Nephron progenitor cell (in vitro differentiated cells): ENCODE measurements around the gene PATJ.
"Not testable (repeated sequence)": the region's sequence is repeated elsewhere in the genome, so short reads cannot be mapped to it uniquely, and the experiment has no call there.

Experiments used
- DNase-seq: peaks from one replicate; pipeline ENCODE4 v3.0.0; 2021
- H3K27ac Mint-ChIP-seq: 2 replicates; pipeline ENCODE4 v1.8.0; 2021; ENCODE audit warnings: mild to moderate bottlenecking, moderate library complexity, mixed read lengths
- H3K27me3 Mint-ChIP-seq: 2 replicates; pipeline ENCODE4 v1.8.0; 2021; ENCODE audit warnings: mild to moderate bottlenecking, low read depth, mixed read lengths; ENCODE audit not compliant: poor library complexity
- H3K36me3 Mint-ChIP-seq: 2 replicates; pipeline ENCODE4 v1.8.0; 2021; ENCODE audit warnings: low read depth, mixed read lengths
- H3K4me1 Mint-ChIP-seq: 2 replicates; pipeline ENCODE4 v1.8.0; 2021; ENCODE audit warnings: mixed read lengths
- H3K4me3 Mint-ChIP-seq: 2 replicates; pipeline ENCODE4 v1.8.0; 2021; ENCODE audit warnings: mild to moderate bottlenecking, moderate library complexity, mixed read lengths
- H3K9me3 Mint-ChIP-seq: 2 replicates; pipeline ENCODE4 v1.8.0; 2021; ENCODE audit warnings: mild to moderate bottlenecking, moderate library complexity, mixed read lengths
- CTCF ChIP-seq: fragments of 200-600 bp; sonication (generic); IDR thresholded peaks from 2 replicates; pipeline ENCODE4 v1.5.0; 2021; ENCODE audit warnings: antibody characterized with exemption

Gene PATJ

DNA sequence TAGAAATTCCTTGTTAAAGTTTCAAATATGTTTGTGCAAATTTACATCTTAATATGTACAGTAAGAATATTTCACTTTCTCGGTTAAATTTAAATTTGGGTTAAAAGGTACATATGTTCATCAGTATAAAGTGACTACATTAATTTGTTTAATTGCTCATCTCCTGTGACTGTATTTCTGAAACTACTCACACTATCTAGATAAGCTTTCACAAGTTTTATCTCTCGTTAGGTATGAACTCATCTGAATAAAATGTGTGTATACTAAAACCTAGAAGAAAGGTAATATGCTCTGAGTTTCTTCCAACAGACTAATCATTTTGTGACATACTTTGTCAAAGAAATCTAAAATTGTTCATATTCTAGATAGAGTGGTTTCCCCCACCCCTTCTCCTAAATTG lies 150.7 kb downstream of the PATJ start:
- Mint-ChIP-seq H3K27ac (no peak overlapping the region), H3K9me3 (peaks cover 13% of the 10 kb centered on the region), H3K27me3 (no peaks in the 10 kb centered on the region), H3K4me1 (no peaks in the 10 kb centered on the region), H3K36me3 (peaks cover 18% of the 10 kb centered on the region), H3K4me3 (no peak overlapping the region)
- DNase-seq: no peak
- no peak for TF ChIP-seq CTCF

GRCh38 chr1:61894296-61894695 lies 152.0 kb downstream of the PATJ start:
- H3K4me3 Mint-ChIP-seq, H3K27me3 Mint-ChIP-seq: not testable (repeated sequence)

GRCh38 chr1:61895175-61895574 lies 152.9 kb downstream of the PATJ start:
- Mint-ChIP-seq H3K4me1 (no peaks in the 10 kb centered on the region), H3K36me3 (peaks cover 18% of the 10 kb centered on the region), H3K4me3 (no peak overlapping the region), H3K9me3 (peaks cover 13% of the 10 kb centered on the region), H3K27ac (no peak overlapping the region), H3K27me3 (no peaks in the 10 kb centered on the region)
- no peak for DNase-seq
- TF ChIP-seq CTCF: no peak

More at GRCh38 chr1:61894296-61894695, 152.0 kb downstream of the PATJ start:
- not testable (repeated sequence) for DNase-seq, H3K4me1 Mint-ChIP-seq, H3K27ac Mint-ChIP-seq
- Mint-ChIP-seq H3K9me3 (peaks cover 13% of the 10 kb centered on the region), H3K36me3 (peaks cover 18% of the 10 kb centered on the region)

- Mint-ChIP-seq H3K27me3 (no peaks in the 10 kb centered on the region), H3K4me1 (no peaks in the 10 kb centered on the region), H3K4me3 (no peak overlapping the region), H3K27ac (no peak overlapping the region), H3K9me3 (peaks cover 13% of the 10 kb centered on the region), H3K36me3 (peaks cover 34% of the 10 kb centered on the region)
- no peak for DNase-seq
- no peak for TF ChIP-seq CTCF
Observed at GRCh38 chr1:61898658-61899057, 156.4 kb downstream of the PATJ start.

GRCh38 chr1:61904354-61904753 lies 162.1 kb downstream of the PATJ start:
- no peak for TF ChIP-seq CTCF
- Mint-ChIP-seq H3K36me3 (peaks cover 16% of the 10 kb centered on the region), H3K27ac (no peak overlapping the region), H3K27me3 (no peaks in the 10 kb centered on the region), H3K4me1 (peaks cover 13% of the 10 kb centered on the region), H3K4me3 (no peak overlapping the region), H3K9me3 (no peaks in the 10 kb centered on the region)
- no peak for DNase-seq

DNA sequence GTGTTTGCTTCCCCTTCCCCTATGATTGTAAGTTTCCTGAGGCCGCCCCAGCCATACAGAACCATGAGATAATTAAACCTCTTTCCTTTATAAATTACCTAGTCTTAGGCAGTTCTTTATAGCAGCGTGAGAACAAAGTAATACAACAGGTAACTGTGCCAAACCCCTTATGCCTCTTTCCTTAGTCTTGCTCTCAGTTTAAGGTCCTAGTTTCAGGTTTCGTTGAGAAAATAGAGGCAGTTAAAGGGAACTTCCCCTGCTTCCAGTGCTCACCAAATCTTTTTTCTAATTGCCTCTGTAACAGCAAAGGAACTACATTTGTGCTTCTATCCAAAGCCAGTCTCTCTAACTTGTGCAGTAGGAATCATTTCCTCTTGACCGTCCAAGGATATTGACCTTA lies 164.8 kb downstream of the PATJ start:
- peaks cover 9% of the 10 kb centered on the region for H3K36me3 Mint-ChIP-seq

More for the DNA sequence above, 164.8 kb downstream of the PATJ start:
- no peaks in the 10 kb centered on the region for H3K27me3 Mint-ChIP-seq
- peak overlapping the region; percentile 80 for H3K27ac Mint-ChIP-seq
- peaks cover 13% of the 10 kb centered on the region for H3K4me1 Mint-ChIP-seq
- H3K4me3 Mint-ChIP-seq: no peak overlapping the region
- no peak for TF ChIP-seq CTCF
- no peak for DNase-seq
- no peaks in the 10 kb centered on the region for H3K9me3 Mint-ChIP-seq
